Measurements from ENCODE around the gene KEL.

KEL gene

GRCh38 chr7:142896741-142897379 lies 65.3 kb downstream of the KEL start:
- DNase-seq (ENCODE audit: low spot score): no peak

- no peak for DNase-seq (ENCODE audit: low spot score)
These were observed 66.0 kb downstream of the KEL start for GRCh38 chr7:142896151-142896550.

DNA sequence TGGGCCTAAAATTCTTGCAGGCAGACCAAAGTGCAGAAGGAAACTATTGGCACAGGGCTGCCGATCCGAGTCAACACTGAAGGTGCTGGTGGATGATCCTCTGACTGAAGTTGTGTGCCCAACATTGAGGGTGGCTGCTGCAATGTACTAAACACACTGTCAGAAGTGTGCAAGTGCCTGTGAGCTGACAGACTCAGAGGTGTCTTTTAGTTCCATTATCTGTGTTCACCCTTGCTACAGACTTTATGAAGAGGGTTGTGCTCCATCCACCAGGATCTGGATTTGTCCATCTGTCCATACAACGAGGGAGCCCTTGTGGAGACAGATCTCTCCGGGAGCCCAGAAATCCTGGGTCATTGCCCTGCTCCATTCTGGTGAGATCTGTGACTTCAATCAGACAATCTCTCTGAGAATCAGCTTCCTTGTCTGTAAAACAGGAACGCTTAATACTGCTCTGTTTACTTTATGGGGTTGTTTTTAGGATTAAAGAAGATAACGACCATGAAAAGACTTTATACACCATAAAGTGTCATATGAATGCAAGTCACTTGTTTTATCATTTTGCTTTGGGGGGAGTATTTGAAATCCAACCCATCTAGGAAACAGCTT lies 67.1 kb downstream of the KEL start:
- no peak for DNase-seq (ENCODE audit: low spot score)

GRCh38 chr7:142894112-142894984 lies 67.8 kb downstream of the KEL start:
- DNase-seq (ENCODE audit: low spot score): no peak

DNA sequence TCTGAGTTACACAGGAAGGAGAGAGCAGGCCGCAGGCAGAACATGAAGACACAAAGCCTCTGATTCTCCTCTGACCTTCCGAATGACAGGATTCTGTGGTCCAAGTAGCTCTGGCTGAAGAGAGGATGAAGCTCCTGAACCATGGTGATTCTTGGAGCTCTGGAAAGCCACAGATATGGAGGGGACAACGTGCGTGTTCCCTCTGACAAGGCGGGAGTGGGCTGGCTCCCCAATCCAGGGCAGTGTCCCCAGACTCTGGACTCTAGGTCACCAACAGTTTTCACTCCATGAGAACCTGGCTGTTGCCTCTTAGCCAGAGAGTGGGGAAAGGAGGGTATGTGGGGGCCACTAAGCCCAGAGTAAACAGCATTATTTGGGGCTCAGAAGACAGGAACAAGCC lies 69.2 kb downstream of the KEL start:
- DNase-seq (ENCODE audit: low spot score): no peak

- no peak for DNase-seq (ENCODE audit: low spot score)
These were observed 70.6 kb downstream of the KEL start for GRCh38 chr7:142891490-142892082.
